Neuronal stem cell (in vitro differentiated cells): ENCODE data around the gene BSX.

Experiments used
- DNase-seq: peaks from one replicate; pipeline ENCODE4 v3.0.0-alpha.2; 2013; ENCODE audit warnings: low spot score
- H2AFZ ChIP-seq: one replicate; pipeline ENCODE4 v1.6.1; 2013; ENCODE audit warnings: mild to moderate bottlenecking, low read length, inconsistent platforms
- H2AK5ac ChIP-seq: 2 replicates; pipeline ENCODE4 v1.6.1; 2013; ENCODE audit warnings: low read depth, mild to moderate bottlenecking, inconsistent platforms, low read length, moderate library complexity, mixed read lengths
- H2BK120ac ChIP-seq: 2 replicates; pipeline ENCODE4 v1.6.1; 2013; ENCODE audit warnings: low read depth, mild to moderate bottlenecking, inconsistent platforms, low read length, moderate library complexity, mixed read lengths
- H2BK12ac ChIP-seq: one replicate; pipeline ENCODE4 v1.6.1; 2013; ENCODE audit warnings: low read length, inconsistent platforms
- H2BK15ac ChIP-seq: 2 replicates; pipeline ENCODE4 v1.6.1; 2013; ENCODE audit warnings: mild to moderate bottlenecking, low read length, inconsistent platforms, mixed read lengths
- H2BK5ac ChIP-seq: one replicate; pipeline ENCODE4 v1.6.1; 2013; ENCODE audit warnings: inconsistent platforms, mild to moderate bottlenecking, low read length, moderate library complexity
- H3K14ac ChIP-seq: one replicate; pipeline ENCODE4 v1.6.1; 2013; ENCODE audit warnings: low read length, inconsistent platforms
- H3K18ac ChIP-seq: 2 replicates; pipeline ENCODE4 v1.6.1; 2013; ENCODE audit warnings: low read length, inconsistent platforms
- H3K23ac ChIP-seq: 2 replicates; pipeline ENCODE4 v1.6.1; 2013; ENCODE audit warnings: low read depth, mild to moderate bottlenecking, mixed read lengths, low read length, inconsistent platforms; ENCODE audit not compliant: poor library complexity
- H3K27ac ChIP-seq: replicated peaks from 3 replicates; pipeline ENCODE4 v1.5.1; 2013; ENCODE audit warnings: low read length, inconsistent platforms
- H3K27me3 ChIP-seq, 3 experiments: 2 replicates each; pipeline ENCODE4 v1.6.1; 2013; ENCODE audit warnings: low read length in 3 of 3, mild to moderate bottlenecking in 2 of 3, inconsistent platforms in 1 of 3, low read depth in 1 of 3, mixed read lengths in 1 of 3, moderate library complexity in 1 of 3; ENCODE audit not compliant: control insufficient read depth in 3 of 3, insufficient read depth in 3 of 3
- H3K36me3 ChIP-seq, 2 donors: replicated peaks in 1 of 2; 2 replicates each; pipeline ENCODE4 v1.6.1; 2013; ENCODE audit warnings: low read length in 2 of 2; ENCODE audit not compliant: control insufficient read depth in 2 of 2, insufficient read depth in 2 of 2
- H3K4ac ChIP-seq: 2 replicates; pipeline ENCODE4 v1.6.1; 2013; ENCODE audit warnings: inconsistent platforms, mild to moderate bottlenecking, low read length, moderate library complexity
- H3K4me1 ChIP-seq, 2 donors: 1 replicate in 1 of 2; 2 replicates in 1 of 2; pipeline ENCODE4 v1.6.1; 2013; ENCODE audit warnings: low read length in 2 of 2, low read depth in 1 of 2; ENCODE audit not compliant: control insufficient read depth in 2 of 2, insufficient read depth in 1 of 2
- H3K4me2 ChIP-seq: one replicate; pipeline ENCODE4 v1.6.1; 2013; ENCODE audit warnings: mild to moderate bottlenecking, low read length, inconsistent platforms; ENCODE audit not compliant: insufficient read depth, poor library complexity, severe bottlenecking
- H3K4me3 ChIP-seq, 2 donors: 2 replicates each; pipeline ENCODE4 v1.5.1; 2013; ENCODE audit warnings: low read length in 2 of 2, mild to moderate bottlenecking in 2 of 2, inconsistent platforms in 1 of 2, moderate library complexity in 1 of 2
- H3K79me1 ChIP-seq: one replicate; pipeline ENCODE4 v1.6.1; 2013; ENCODE audit warnings: low read depth, mild to moderate bottlenecking, inconsistent platforms, low read length, moderate library complexity
- H3K9ac ChIP-seq: one replicate; pipeline ENCODE4 v1.6.1; 2013; ENCODE audit warnings: mild to moderate bottlenecking, low read depth, low read length, inconsistent platforms; ENCODE audit not compliant: poor library complexity
- H3K9me3 ChIP-seq, 2 donors: replicated peaks in 1 of 2; 2 replicates each; pipeline versions ENCODE3 to v1.6.1; 2013; ENCODE audit warnings: low read length in 2 of 2, mild to moderate bottlenecking in 2 of 2, inconsistent platforms in 1 of 2, low read depth in 1 of 2, mixed read lengths in 1 of 2, moderate library complexity in 1 of 2; ENCODE audit not compliant: control insufficient read depth in 2 of 2, insufficient read depth in 1 of 2
- H4K8ac ChIP-seq: one replicate; pipeline ENCODE4 v1.6.1; 2013; ENCODE audit warnings: low read depth, mild to moderate bottlenecking, inconsistent platforms, low read length, moderate library complexity
- H4K91ac ChIP-seq: one replicate; pipeline ENCODE4 v1.6.1; 2013; ENCODE audit warnings: low read length, low read depth, mild to moderate bottlenecking, inconsistent platforms; ENCODE audit not compliant: poor library complexity
- WGBS, 2 donors: extraction: QIAGEN DNeasy Blood & Tissue Kit; methylation state at CpG; one replicate each; pipeline ENCODE4 v1.1.7; 2013; ENCODE audit warnings: missing lambda C conversion rate in 2 of 2, mixed read lengths in 1 of 2; ENCODE audit not compliant: insufficient read length in 2 of 2, insufficient replicate concordance in 1 of 2; ENCODE audit errors: extremely low coverage in 2 of 2; 5-methylcytosine and 5-hydroxymethylcytosine counted together

The BSX gene

DNA sequence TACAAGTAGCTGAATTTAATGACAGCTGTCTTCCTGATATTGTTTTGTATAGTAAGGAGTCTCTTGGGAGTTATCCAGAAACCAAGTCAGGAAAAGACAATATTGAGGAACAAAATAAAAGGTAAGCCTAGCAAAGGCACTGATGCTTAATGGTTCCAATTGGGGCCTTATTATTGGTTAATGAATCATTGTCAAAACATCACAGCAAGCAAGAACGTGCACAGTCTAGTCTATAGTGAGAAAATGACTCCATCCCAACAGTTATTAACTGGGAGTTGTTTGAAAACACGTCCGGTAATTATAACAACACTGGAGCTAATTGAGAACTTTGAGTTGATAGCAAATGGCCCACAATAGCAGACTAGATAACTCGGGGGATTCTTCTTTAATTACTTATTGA lies 17.7 kb downstream of the BSX start:
- Histone ChIP-seq H2BK12ac (no peak overlapping the region), H3K4me1 (no peaks in the 10 kb centered on the region), H3K9me3 (no peaks in the 10 kb centered on the region), H3K23ac (no peak overlapping the region), H2AFZ (no peak overlapping the region), H4K8ac (no peak overlapping the region), H3K4me2 (no peak overlapping the region), H3K79me1 (no peaks in the 10 kb centered on the region), H3K36me3 (no peaks in the 10 kb centered on the region), H3K27me3 (peaks cover 0 to 69% (median 2%) of the 10 kb centered on the region in 3 experiments), H4K91ac (no peak overlapping the region), H3K4ac (no peak overlapping the region), H2AK5ac (no peak overlapping the region), H3K9ac (no peak overlapping the region), H2BK15ac (no peak overlapping the region), H3K4me3 (no peak overlapping the region), H2BK5ac (no peak overlapping the region), H3K14ac (no peak overlapping the region), H3K27ac (no peak overlapping the region), H3K18ac (no peak overlapping the region), H2BK120ac (no peak overlapping the region)
- DNase-seq, result no peak
- no CpG with 5 or more reads among the region's 4 CpGs for WGBS, 2 donors

DNA sequence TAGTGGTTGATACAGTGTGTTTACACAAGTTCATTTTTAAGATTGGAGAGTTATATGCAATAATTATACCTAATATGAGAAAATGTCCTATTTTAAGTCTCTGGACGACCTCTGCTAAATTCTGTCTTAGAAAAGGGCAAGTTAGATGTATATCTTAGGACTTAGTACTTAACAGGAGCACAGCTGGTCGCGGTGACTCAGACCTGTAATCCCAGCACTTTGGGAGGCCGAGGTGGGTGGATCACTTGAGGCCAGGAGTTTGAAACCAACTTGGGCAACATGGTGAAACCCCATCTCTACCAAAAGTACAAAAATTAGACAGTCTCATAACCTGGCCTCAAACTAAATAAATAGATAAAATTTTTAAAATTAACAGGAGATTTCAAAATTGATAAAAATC lies 27.2 kb downstream of the BSX start:
- Histone ChIP-seq H3K27me3 (peaks cover 0 to 59% (median 2%) of the 10 kb centered on the region in 3 experiments), H2AFZ (no peak overlapping the region), H3K4me2 (no peak overlapping the region), H3K4me3 (no peak overlapping the region), H2BK15ac (no peak overlapping the region), H2BK5ac (no peak overlapping the region), H2AK5ac (no peak overlapping the region), H3K9me3 (no peaks in the 10 kb centered on the region), H3K4me1 (peaks cover 8 to 12% of the 10 kb centered on the region in 2 donors), H3K36me3 (no peaks in the 10 kb centered on the region), H3K79me1 (no peaks in the 10 kb centered on the region), H3K14ac (no peak overlapping the region), H3K23ac (no peak overlapping the region), H2BK12ac (no peak overlapping the region), H3K18ac (no peak overlapping the region), H3K4ac (no peak overlapping the region), H2BK120ac (no peak overlapping the region), H3K9ac (no peak overlapping the region), H4K8ac (no peak overlapping the region), H3K27ac (no peak overlapping the region), H4K91ac (no peak overlapping the region)
- DNase-seq, result no peak
- no CpG with 5 or more reads among the region's 4 CpGs for WGBS, 2 donors

DNA sequence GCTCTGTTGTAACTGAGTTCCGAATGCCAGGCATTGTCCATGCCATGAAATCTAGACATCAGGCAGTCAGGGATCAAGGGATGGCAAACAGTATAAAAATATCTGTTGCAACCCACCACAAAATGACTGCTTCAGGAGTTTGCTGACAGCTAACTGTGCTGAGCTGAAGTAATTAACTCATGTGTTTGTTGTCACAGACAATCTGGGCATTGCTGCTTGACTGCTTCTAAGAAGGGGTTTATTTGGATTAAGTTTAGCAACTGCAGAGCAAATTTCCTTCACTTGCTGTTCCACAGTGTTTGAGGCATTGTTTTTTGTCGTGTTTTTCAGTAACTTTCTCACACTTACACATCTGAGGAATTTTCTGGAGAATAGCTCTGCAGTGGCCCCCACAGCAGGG lies 30.4 kb downstream of the BSX start:
- no CpG with 5 or more reads among the region's 2 CpGs for WGBS, 2 donors
- Histone ChIP-seq H3K4me2 (no peak overlapping the region), H3K27ac (no peak overlapping the region), H3K4me3 (no peak overlapping the region), H2BK5ac (no peak overlapping the region), H3K36me3 (no peaks in the 10 kb centered on the region), H3K4ac (no peak overlapping the region), H4K91ac (no peak overlapping the region), H3K18ac (no peak overlapping the region), H2BK120ac (no peak overlapping the region), H3K79me1 (no peaks in the 10 kb centered on the region), H2BK15ac (no peak overlapping the region), H3K23ac (no peak overlapping the region), H2BK12ac (no peak overlapping the region), H2AFZ (no peak overlapping the region), H2AK5ac (no peak overlapping the region), H4K8ac (no peak overlapping the region), H3K9me3 (no peaks in the 10 kb centered on the region), H3K27me3 (peaks cover 0 to 36% (median 2%) of the 10 kb centered on the region in 3 experiments), H3K9ac (no peak overlapping the region), H3K14ac (no peak overlapping the region), H3K4me1 (peaks cover 8 to 12% of the 10 kb centered on the region in 2 donors)
- no peak for DNase-seq

DNA sequence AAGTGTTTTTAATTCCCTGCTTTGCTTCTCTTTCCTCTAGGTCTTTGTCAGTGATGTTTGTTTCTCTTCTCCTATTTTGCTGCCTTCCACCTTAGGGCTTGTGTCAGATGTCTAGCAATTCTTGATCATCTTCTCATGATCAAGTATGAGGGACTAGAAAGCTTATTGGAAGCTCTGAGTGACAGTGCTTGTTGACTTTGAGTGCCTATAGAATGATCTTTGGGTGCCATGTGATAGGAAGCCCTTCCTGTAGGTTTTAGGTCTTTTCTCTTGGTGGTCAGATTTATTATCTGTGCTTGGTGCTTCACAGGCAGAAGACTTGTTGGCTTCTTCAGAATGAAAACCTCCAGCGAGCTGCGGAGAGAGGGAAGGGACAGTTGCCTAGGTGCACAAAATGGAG lies 43.1 kb downstream of the BSX start:
- no peaks in the 10 kb centered on the region for H3K79me1 ChIP-seq
- no peaks in the 10 kb centered on the region for H3K4me1 ChIP-seq
- H3K23ac ChIP-seq, result no peak overlapping the region
- H4K8ac ChIP-seq, result no peak overlapping the region
- DNase-seq, result no peak
- no peak overlapping the region for H3K9ac ChIP-seq
- no peaks in the 10 kb centered on the region for H3K36me3 ChIP-seq
- no peak overlapping the region for H3K4me2 ChIP-seq
- H3K9me3 ChIP-seq, result no peaks in the 10 kb centered on the region
- H2BK15ac ChIP-seq, result no peak overlapping the region
- no peak overlapping the region for H2AFZ ChIP-seq
- peaks cover 0 to 16% (median 2%) of the 10 kb centered on the region in 3 experiments for H3K27me3 ChIP-seq
- no peak overlapping the region for H3K4ac ChIP-seq
- no peak overlapping the region for H3K18ac ChIP-seq
- no peak overlapping the region for H2BK12ac ChIP-seq
- no peak overlapping the region for H2BK120ac ChIP-seq
- H4K91ac ChIP-seq, result no peak overlapping the region
- WGBS, 2 donors, result no CpG with 5 or more reads among the region's 2 CpGs
- no peak overlapping the region for H3K27ac ChIP-seq
- H3K4me3 ChIP-seq, result no peak overlapping the region
- no peak overlapping the region for H2BK5ac ChIP-seq
- no peak overlapping the region for H2AK5ac ChIP-seq
- H3K14ac ChIP-seq, result no peak overlapping the region
